CD4-positive, CD25-positive, alpha-beta regulatory T cell (primary cell): Measurements from ENCODE around the gene SSR4. TPM values are rescaled to one million over a fixed set of nuclear protein-coding genes. Genes with fewer than 3 reads are reported as not detected.
A peak's percentile ranks its signal among the peaks of the same experiment; 100 is the strongest.
"Not testable (repeated sequence)": the region's sequence is repeated elsewhere in the genome, so short reads cannot be mapped to it uniquely, and the experiment has no call there.

Experiments used
- ATAC-seq, 2 donors: fragments of 150-1000 bp; cut with Tn5 transposase; one replicate each; pipeline ENCODE4 v1.10.0; 2021; ENCODE audit warnings: low read depth in 2 of 2, moderate number of reproducible peaks in 2 of 2, moderate library complexity in 1 of 2
- DNase-seq, 3 donors: peaks; one replicate each; pipeline versions ENCODE4 v3.0.0 to v3.0.0-alpha.2; 2012 to 2022; ENCODE audit warnings: mixed read lengths in 1 of 3
- H3K27ac ChIP-seq: one replicate; pipeline ENCODE4 v1.7.0; 2013; ENCODE audit warnings: mild to moderate bottlenecking, low read length; ENCODE audit not compliant: insufficient read depth, poor library complexity, severe bottlenecking
- H3K27me3 ChIP-seq: one replicate; pipeline ENCODE4 v1.7.0; 2013; ENCODE audit warnings: low read length; ENCODE audit not compliant: control insufficient read depth, insufficient read depth
- H3K36me3 ChIP-seq: one replicate; pipeline ENCODE4 v1.7.0; 2013; ENCODE audit warnings: mild to moderate bottlenecking, low read length, moderate library complexity; ENCODE audit not compliant: control insufficient read depth, insufficient read depth
- H3K4me1 ChIP-seq: 2 replicates; pipeline ENCODE4 v1.7.0; 2013; ENCODE audit warnings: mild to moderate bottlenecking, low read length; ENCODE audit not compliant: insufficient read depth, control insufficient read depth, poor library complexity, severe bottlenecking
- H3K4me3 ChIP-seq: one replicate; pipeline ENCODE4 v1.7.0; 2013; ENCODE audit warnings: low read depth, mild to moderate bottlenecking, low read length, moderate library complexity
- H3K9me3 ChIP-seq, 2 experiments: 1 replicate in 1 of 2; 2 replicates in 1 of 2; pipeline ENCODE4 v1.7.0; 2013; ENCODE audit warnings: low read length in 2 of 2, mild to moderate bottlenecking in 1 of 2, moderate library complexity in 1 of 2; ENCODE audit not compliant: control insufficient read depth in 2 of 2
- H3K27ac Mint-ChIP-seq, 3 donors: one replicate each; pipeline ENCODE4 v1.8.0; 2020 to 2022; ENCODE audit warnings: mild to moderate bottlenecking in 3 of 3, mixed read lengths in 3 of 3, moderate library complexity in 2 of 3
- H3K27me3 Mint-ChIP-seq: one replicate; pipeline ENCODE4 v1.8.0; 2022; ENCODE audit warnings: mild to moderate bottlenecking, mixed read lengths
- H3K36me3 Mint-ChIP-seq: one replicate; pipeline ENCODE4 v1.8.0; 2020; ENCODE audit warnings: mixed read lengths
- H3K4me1 Mint-ChIP-seq, 4 donors: one replicate each; pipeline ENCODE4 v1.8.0; 2020 to 2022; ENCODE audit warnings: mixed read lengths in 4 of 4, mild to moderate bottlenecking in 1 of 4
- H3K4me3 Mint-ChIP-seq, 4 donors: one replicate each; pipeline ENCODE4 v1.8.0; 2020 to 2022; ENCODE audit warnings: mild to moderate bottlenecking in 4 of 4, mixed read lengths in 4 of 4, moderate library complexity in 3 of 4
- H3K9me3 Mint-ChIP-seq, 7 donors: one replicate each; pipeline ENCODE4 v1.8.0; 2020 to 2022; ENCODE audit warnings: mixed read lengths in 7 of 7, mild to moderate bottlenecking in 3 of 7, moderate library complexity in 2 of 7
- polyA plus RNA-seq, 4 donors: library from polyadenylated mRNA; unstranded; fragments of 300-500 nt; fragmentation: Illumina TruSeq; gene quantifications; one replicate each; pipeline ENCODE4 v1.2.3, GENCODE V29; 2021
- total RNA-seq: library from RNA; stranded (reverse); gene quantifications from one replicate; pipeline ENCODE4 v1.2.3, GENCODE V29; 2022

Gene SSR4
- total RNA-seq (155 TPM), polyA plus RNA-seq (100 to 1,000 TPM; 366 to 475 (median 424) TPM)

GRCh38 chrX:153794018-153794896 is at the start of gene SSR4, which contains the start of gene IDH3G:
TSS of gene SSR4 (plus strand) at chrX:153794668. CDS start at chrX:153794688, 20 bp downstream.
TSS of gene IDH3G (minus strand) at chrX:153794375. CDS start at chrX:153794326, 49 bp downstream.
- Mint-ChIP-seq H3K36me3 (peaks cover 3% of the 10 kb centered on the region), H3K4me1 (peaks cover 0 to 35% (median 7%) of the 10 kb centered on the region in 4 donors), H3K4me3 (peak within 1 kb of the TSS; percentile 90 to 96 (median 93)), H3K9me3 (peaks cover 0 to 2% (median 0%) of the 10 kb centered on the region in 7 donors), H3K27me3 (no peaks in the 10 kb centered on the region), H3K27ac (peak within 1 kb of the TSS; percentile 92 to 94 (median 93))
- Histone ChIP-seq H3K9me3 (no peaks in the 10 kb centered on the region), H3K4me3 (peak within 1 kb of the TSS; percentile 73), H3K4me1 (peaks cover 34% of the 10 kb centered on the region), H3K27ac (peak within 1 kb of the TSS; percentile 86), H3K36me3 (peaks cover 12% of the 10 kb centered on the region), H3K27me3 (no peaks in the 10 kb centered on the region)
- DNase-seq (peak; percentile 89 to 95 (median 95)), ATAC-seq (peak; percentile 93)

- not testable (repeated sequence) for H3K4me3 ChIP-seq, H3K27ac ChIP-seq, H3K9me3 ChIP-seq, H3K27me3 ChIP-seq, H3K36me3 ChIP-seq, H3K36me3 Mint-ChIP-seq, H3K27me3 Mint-ChIP-seq, DNase-seq, ATAC-seq, H3K4me3 Mint-ChIP-seq, H3K9me3 Mint-ChIP-seq, H3K27ac Mint-ChIP-seq
- H3K4me1 ChIP-seq: peaks cover 11% of the 10 kb centered on the region
- peaks cover 0 to 14% (median 0%) of the 10 kb centered on the region in 4 donors for H3K4me1 Mint-ChIP-seq
Observed at GRCh38 chrX:153745067-153745433, 49.4 kb upstream of the SSR4 start.

- H3K4me1 ChIP-seq: peaks cover 3% of the 10 kb centered on the region
- Mint-ChIP-seq H3K9me3 (no peaks in the 10 kb centered on the region), H3K27me3 (peaks cover 5% of the 10 kb centered on the region), H3K36me3 (no peaks in the 10 kb centered on the region), H3K4me1 (peaks cover 0 to 4% (median 0%) of the 10 kb centered on the region in 4 donors), H3K4me3 (no peak overlapping the region), H3K27ac (no peak overlapping the region)
- no peaks in the 10 kb centered on the region for H3K9me3 ChIP-seq
- no peak overlapping the region for H3K4me3 ChIP-seq
- H3K27me3 ChIP-seq: no peaks in the 10 kb centered on the region
- DNase-seq (no peak), ATAC-seq (no peak)
- H3K36me3 ChIP-seq: no peaks in the 10 kb centered on the region
- H3K27ac ChIP-seq: no peak overlapping the region
Observed at GRCh38 chrX:153746359-153746758, 48.1 kb upstream of the SSR4 start.

GRCh38 chrX:153746991-153747390 is 47.5 kb upstream of the SSR4 start:
- H3K27ac Mint-ChIP-seq, H3K4me3 ChIP-seq, H3K36me3 Mint-ChIP-seq, H3K27me3 ChIP-seq, H3K4me3 Mint-ChIP-seq, H3K27me3 Mint-ChIP-seq, ATAC-seq, DNase-seq, H3K9me3 Mint-ChIP-seq, H3K9me3 ChIP-seq, H3K27ac ChIP-seq, H3K4me1 Mint-ChIP-seq, H3K4me1 ChIP-seq, H3K36me3 ChIP-seq: not testable (repeated sequence)

- ATAC-seq: not testable (repeated sequence)
Observed at GRCh38 chrX:153749017-153749416, 45.5 kb upstream of the SSR4 start.

GRCh38 chrX:153750127-153750774 is 44.2 kb upstream of the SSR4 start:
- Histone ChIP-seq H3K4me1 (no peaks in the 10 kb centered on the region), H3K9me3 (no peaks in the 10 kb centered on the region), H3K27me3 (no peaks in the 10 kb centered on the region), H3K36me3 (no peaks in the 10 kb centered on the region), H3K27ac (no peak overlapping the region), H3K4me3 (no peak overlapping the region)
- DNase-seq (no peak), ATAC-seq (no peak)
- Mint-ChIP-seq H3K27me3 (peaks cover 10% of the 10 kb centered on the region), H3K27ac (no peak overlapping the region), H3K4me3 (no peak overlapping the region), H3K9me3 (no peaks in the 10 kb centered on the region), H3K4me1 (no peaks in the 10 kb centered on the region), H3K36me3 (no peaks in the 10 kb centered on the region)

More at GRCh38 chrX:153749017-153749416, 45.5 kb upstream of the SSR4 start:
- not testable (repeated sequence) for H3K9me3 ChIP-seq, H3K36me3 ChIP-seq, H3K4me3 Mint-ChIP-seq, DNase-seq, H3K9me3 Mint-ChIP-seq, H3K4me1 Mint-ChIP-seq, H3K27ac Mint-ChIP-seq, H3K4me1 ChIP-seq, H3K4me3 ChIP-seq, H3K27ac ChIP-seq, H3K27me3 ChIP-seq, H3K36me3 Mint-ChIP-seq
- H3K27me3 Mint-ChIP-seq: peaks cover 10% of the 10 kb centered on the region

GRCh38 chrX:153755136-153755535 is 39.3 kb upstream of the SSR4 start:
- H3K4me1 ChIP-seq: no peaks in the 10 kb centered on the region
- DNase-seq: no peak
- no peaks in the 10 kb centered on the region for H3K36me3 Mint-ChIP-seq
- H3K27ac Mint-ChIP-seq: no peak overlapping the region
- no peaks in the 10 kb centered on the region for H3K36me3 ChIP-seq
- no peaks in the 10 kb centered on the region for H3K9me3 ChIP-seq
- H3K27me3 Mint-ChIP-seq: peaks cover 5% of the 10 kb centered on the region
- no peak for ATAC-seq
- no peak overlapping the region for H3K4me3 Mint-ChIP-seq
- H3K27ac ChIP-seq: no peak overlapping the region
- H3K4me1 Mint-ChIP-seq: no peaks in the 10 kb centered on the region
- no peaks in the 10 kb centered on the region for H3K27me3 ChIP-seq
- H3K4me3 ChIP-seq: no peak overlapping the region
- peaks cover 0 to 1% (median 0%) of the 10 kb centered on the region in 7 donors for H3K9me3 Mint-ChIP-seq
